Esophagus muscularis mucosa (tissue), 4 donors: Measurements from ENCODE around the gene SFTPB.

Source experiments
- EP300 ChIP-seq: sonication (generic); formaldehyde crosslinking; IDR thresholded peaks from one replicate; pipeline ENCODE4 v1.6.1; 2017; ENCODE audit warnings: antibody characterized with exemption
- POLR2A ChIP-seq: fragments of 450-650 bp; IDR thresholded peaks from one replicate; pipeline ENCODE4 v1.6.1; 2017; ENCODE audit warnings: antibody characterized with exemption, moderate library complexity, mild to moderate bottlenecking, low read depth
- POLR2AphosphoS5 ChIP-seq, 2 donors: sonication (generic); formaldehyde crosslinking; IDR thresholded peaks; one replicate each; pipeline ENCODE4 v1.6.1; 2017; ENCODE audit warnings: antibody characterized with exemption in 2 of 2
- TF ChIP-seq, protein P1 (sequence below), 3 experiments: fragments of 200-600 bp in 2 of 3; fragments of 450-650 bp in 1 of 3; sonication (generic) in 2 of 3; IDR thresholded peaks; one replicate each; pipeline ENCODE4 v1.5.1; 2017 to 2019; ENCODE audit warnings: antibody characterized with exemption in 3 of 3, mild to moderate bottlenecking in 2 of 3, moderate library complexity in 1 of 3

DNA sequence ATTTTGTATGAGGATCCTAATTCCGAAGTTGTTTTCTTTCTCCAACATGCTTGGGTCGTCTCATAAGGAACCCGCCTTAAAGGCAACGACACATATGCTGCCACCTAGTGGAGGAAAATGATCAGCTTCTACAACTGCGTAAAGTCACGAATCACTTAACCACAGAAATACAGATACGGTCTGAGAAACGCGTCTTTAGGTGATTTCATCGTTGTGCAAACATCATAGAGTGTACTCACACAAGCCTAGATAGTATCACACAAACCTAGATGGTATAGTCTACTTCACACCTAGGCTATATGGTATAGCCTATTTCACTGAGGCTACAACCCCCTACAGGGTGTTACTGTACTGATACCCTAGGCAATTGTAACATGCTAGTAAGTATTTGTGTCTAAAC lies 39.3 kb upstream of the SFTPB start:
- no peak for TF ChIP-seq POLR2A
- TF ChIP-seq, protein P1, sequence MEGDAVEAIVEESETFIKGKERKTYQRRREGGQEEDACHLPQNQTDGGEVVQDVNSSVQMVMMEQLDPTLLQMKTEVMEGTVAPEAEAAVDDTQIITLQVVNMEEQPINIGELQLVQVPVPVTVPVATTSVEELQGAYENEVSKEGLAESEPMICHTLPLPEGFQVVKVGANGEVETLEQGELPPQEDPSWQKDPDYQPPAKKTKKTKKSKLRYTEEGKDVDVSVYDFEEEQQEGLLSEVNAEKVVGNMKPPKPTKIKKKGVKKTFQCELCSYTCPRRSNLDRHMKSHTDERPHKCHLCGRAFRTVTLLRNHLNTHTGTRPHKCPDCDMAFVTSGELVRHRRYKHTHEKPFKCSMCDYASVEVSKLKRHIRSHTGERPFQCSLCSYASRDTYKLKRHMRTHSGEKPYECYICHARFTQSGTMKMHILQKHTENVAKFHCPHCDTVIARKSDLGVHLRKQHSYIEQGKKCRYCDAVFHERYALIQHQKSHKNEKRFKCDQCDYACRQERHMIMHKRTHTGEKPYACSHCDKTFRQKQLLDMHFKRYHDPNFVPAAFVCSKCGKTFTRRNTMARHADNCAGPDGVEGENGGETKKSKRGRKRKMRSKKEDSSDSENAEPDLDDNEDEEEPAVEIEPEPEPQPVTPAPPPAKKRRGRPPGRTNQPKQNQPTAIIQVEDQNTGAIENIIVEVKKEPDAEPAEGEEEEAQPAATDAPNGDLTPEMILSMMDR (IDR thresholded peaks at IDR 0.05): peak; percentile 77 to 88 (median 85)
- no peak for TF ChIP-seq EP300
- peak in 1 of 2 donors; percentile 37 for TF ChIP-seq POLR2AphosphoS5 (IDR thresholded peaks at IDR 0.05)
